Smooth muscle cell (in vitro differentiated cells): ENCODE results near the gene KCNMA1. TPM values are rescaled to one million over a fixed set of nuclear protein-coding genes. Genes with fewer than 3 reads are reported as not detected.

Experiments
- DNase-seq: peaks from one replicate; lab custom pipeline; 2025; ENCODE audit not compliant: unreplicated experiment; lab: John Stamatoyannopoulos, UW
- H2AFZ ChIP-seq: fragments of 200-600 bp; sonication (generic); 2 replicates; pipeline ENCODE4 v1.6.0; 2016; ENCODE audit warnings: antibody characterized with exemption, low read depth, mild to moderate bottlenecking
- H3F3A ChIP-seq: fragments of 200-600 bp; sonication (generic); 2 replicates; pipeline ENCODE4 v1.6.0; 2017; ENCODE audit warnings: antibody characterized with exemption, low read depth
- H3K27ac ChIP-seq: fragments of 200-600 bp; sonication (generic); 2 replicates; pipeline ENCODE4 v1.5.1; 2016; ENCODE audit warnings: low read depth, mild to moderate bottlenecking
- H3K27me3 ChIP-seq: fragments of 200-600 bp; sonication (generic); 2 replicates; pipeline ENCODE4 v1.6.1; 2016; ENCODE audit warnings: low read depth, mild to moderate bottlenecking
- H3K36me3 ChIP-seq: fragments of 200-600 bp; sonication (generic); 2 replicates; pipeline ENCODE4 v1.5.1; 2016; ENCODE audit warnings: low read depth
- H3K4me1 ChIP-seq: fragments of 200-600 bp; sonication (generic); 2 replicates; pipeline ENCODE4 v1.5.1; 2016; ENCODE audit warnings: low read depth
- H3K4me2 ChIP-seq: fragments of 200-600 bp; sonication (generic); 2 replicates; pipeline ENCODE4 v1.6.0; 2016; ENCODE audit warnings: mild to moderate bottlenecking
- H3K4me3 ChIP-seq: fragments of 200-600 bp; sonication (generic); 2 replicates; pipeline ENCODE4 v1.5.1; 2016; ENCODE audit warnings: mild to moderate bottlenecking
- H3K79me2 ChIP-seq: fragments of 200-600 bp; sonication (generic); 2 replicates; pipeline ENCODE4 v1.6.0; 2016; ENCODE audit warnings: low read depth, mild to moderate bottlenecking
- H3K9ac ChIP-seq: fragments of 200-600 bp; sonication (generic); 2 replicates; pipeline ENCODE4 v1.6.0; 2016; ENCODE audit warnings: low read depth
- H3K9me3 ChIP-seq: fragments of 200-600 bp; sonication (generic); replicated peaks from 2 replicates; pipeline ENCODE4 v1.5.1; 2016; ENCODE audit warnings: low read depth
- H4K20me1 ChIP-seq: fragments of 200-600 bp; sonication (generic); 2 replicates; pipeline ENCODE4 v1.6.0; 2016; ENCODE audit warnings: low read depth
- WGBS: methylation state at CpG from one replicate; pipeline ENCODE4 v1.1.7; 2016; ENCODE audit warnings: low lambda C conversion rate; 5-methylcytosine and 5-hydroxymethylcytosine counted together
- polyA plus RNA-seq: library from polyadenylated mRNA; unstranded; fragments of >200 nt; fragmentation: Nextera tagmentation; extraction: Ambion mirVana; gene quantifications from 2 replicates; pipeline ENCODE4 v1.2.1, GENCODE V29; 2016
- total RNA-seq: library from RNA; depleted of rRNA; stranded (reverse); fragments of >200 nt; gene quantifications from 2 replicates; pipeline ENCODE4 v1.2.3, GENCODE V29; 2014
- TF ChIP-seq, protein P1 (sequence below): fragments of 200-600 bp; sonication (generic); IDR thresholded peaks from 2 replicates; pipeline ENCODE4 v1.5.1; 2017; ENCODE audit warnings: borderline replicate concordance, mild to moderate bottlenecking, antibody characterized with exemption; ENCODE audit not compliant: insufficient read depth, poor library complexity, severe bottlenecking

Gene KCNMA1
- total and polyA plus RNA-seq, 2 experiments from 2014 or later: 9.1 to 23.4 TPM

DNA sequence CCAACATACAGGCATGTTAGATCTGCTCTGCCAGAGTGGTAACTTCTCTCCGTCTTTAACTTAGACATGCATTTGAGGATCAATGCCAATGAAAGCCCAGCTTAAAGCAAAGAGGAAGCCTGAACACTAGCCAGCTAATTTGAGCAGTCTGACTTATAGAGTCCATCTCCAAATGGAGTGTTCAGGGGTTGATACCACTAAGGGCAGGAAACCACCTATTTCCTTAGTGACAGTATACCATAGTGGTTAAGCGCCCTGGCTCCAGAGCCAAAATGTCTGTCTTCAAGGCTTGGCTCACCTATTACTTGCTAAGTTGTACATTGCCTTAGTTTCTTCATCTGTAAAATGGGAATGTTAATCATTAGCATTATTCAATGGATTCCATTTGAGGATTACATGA is 678.5 kb downstream of the KCNMA1 start:
- Histone ChIP-seq H3K27ac (no peak overlapping the region), H3K36me3 (no peaks in the 10 kb centered on the region), H3K4me1 (no peaks in the 10 kb centered on the region), H3K9me3 (no peaks in the 10 kb centered on the region), H3K27me3 (no peaks in the 10 kb centered on the region), H3K4me3 (no peak overlapping the region), H3F3A (peaks cover 6% of the 10 kb centered on the region), H3K79me2 (no peaks in the 10 kb centered on the region), H3K9ac (no peak overlapping the region), H4K20me1 (no peaks in the 10 kb centered on the region), H2AFZ (no peak overlapping the region), H3K4me2 (no peak overlapping the region)
- TF ChIP-seq, protein P1, sequence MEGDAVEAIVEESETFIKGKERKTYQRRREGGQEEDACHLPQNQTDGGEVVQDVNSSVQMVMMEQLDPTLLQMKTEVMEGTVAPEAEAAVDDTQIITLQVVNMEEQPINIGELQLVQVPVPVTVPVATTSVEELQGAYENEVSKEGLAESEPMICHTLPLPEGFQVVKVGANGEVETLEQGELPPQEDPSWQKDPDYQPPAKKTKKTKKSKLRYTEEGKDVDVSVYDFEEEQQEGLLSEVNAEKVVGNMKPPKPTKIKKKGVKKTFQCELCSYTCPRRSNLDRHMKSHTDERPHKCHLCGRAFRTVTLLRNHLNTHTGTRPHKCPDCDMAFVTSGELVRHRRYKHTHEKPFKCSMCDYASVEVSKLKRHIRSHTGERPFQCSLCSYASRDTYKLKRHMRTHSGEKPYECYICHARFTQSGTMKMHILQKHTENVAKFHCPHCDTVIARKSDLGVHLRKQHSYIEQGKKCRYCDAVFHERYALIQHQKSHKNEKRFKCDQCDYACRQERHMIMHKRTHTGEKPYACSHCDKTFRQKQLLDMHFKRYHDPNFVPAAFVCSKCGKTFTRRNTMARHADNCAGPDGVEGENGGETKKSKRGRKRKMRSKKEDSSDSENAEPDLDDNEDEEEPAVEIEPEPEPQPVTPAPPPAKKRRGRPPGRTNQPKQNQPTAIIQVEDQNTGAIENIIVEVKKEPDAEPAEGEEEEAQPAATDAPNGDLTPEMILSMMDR: no peak
- DNase-seq: no peak
- WGBS: 98% methylated on average over 2 of the region's 2 CpGs

DNA sequence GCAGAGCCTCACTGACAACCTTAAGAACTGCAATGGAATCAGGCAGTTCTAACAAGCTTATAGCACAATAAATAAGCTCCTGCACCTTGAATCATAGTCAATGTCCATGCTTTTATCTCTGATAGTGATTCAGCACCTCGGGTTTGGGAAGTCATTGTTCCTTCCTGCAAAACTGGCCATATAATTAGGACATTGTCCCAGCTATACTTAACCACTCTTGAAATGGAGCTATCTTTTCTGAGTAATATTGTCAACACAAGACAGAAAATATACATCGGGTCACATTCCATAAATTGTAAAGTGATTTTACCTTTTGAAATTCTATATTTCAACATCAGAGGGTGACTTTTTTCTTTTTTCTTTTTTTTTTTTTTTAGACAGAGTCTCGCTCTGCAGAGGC is 682.8 kb downstream of the KCNMA1 start:
- H3K36me3 ChIP-seq: no peaks in the 10 kb centered on the region
- WGBS: 93% methylated on average over 3 of the region's 3 CpGs

DNA sequence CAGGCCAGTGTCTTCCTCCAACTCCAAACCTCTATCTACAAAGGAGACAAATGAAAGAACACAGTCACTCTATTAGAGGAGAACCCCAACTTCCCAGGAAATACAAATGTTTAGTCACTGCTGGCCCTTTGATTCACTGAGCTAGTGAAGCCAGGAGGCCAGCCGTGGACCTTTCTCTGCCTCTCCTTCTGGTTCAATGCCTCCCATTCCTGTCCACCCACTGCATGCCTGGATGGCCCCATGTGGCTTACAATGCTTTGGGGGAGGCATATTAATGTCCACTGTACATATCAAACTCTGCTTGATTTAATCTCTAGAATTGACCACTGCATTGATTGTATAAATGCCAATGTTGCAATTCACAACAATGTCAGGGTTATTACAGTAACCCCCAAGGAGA is 687.3 kb downstream of the KCNMA1 start:
- Histone ChIP-seq H3K4me2 (no peak overlapping the region), H3K4me1 (no peaks in the 10 kb centered on the region), H3F3A (no peaks in the 10 kb centered on the region), H3K4me3 (no peak overlapping the region), H3K36me3 (no peaks in the 10 kb centered on the region), H3K27me3 (no peaks in the 10 kb centered on the region), H3K9ac (no peak overlapping the region), H4K20me1 (no peaks in the 10 kb centered on the region), H3K79me2 (no peaks in the 10 kb centered on the region), H3K9me3 (no peaks in the 10 kb centered on the region), H3K27ac (no peak overlapping the region), H2AFZ (no peak overlapping the region)
- TF ChIP-seq, protein P1: no peak
- 28% methylated on average over 1 of the region's 1 CpG for WGBS
- DNase-seq: no peak

More for the DNA sequence above, 682.8 kb downstream of the KCNMA1 start:
- Histone ChIP-seq H3K9me3 (no peaks in the 10 kb centered on the region), H3K9ac (no peak overlapping the region), H3F3A (no peaks in the 10 kb centered on the region), H3K27me3 (no peaks in the 10 kb centered on the region), H3K4me1 (no peaks in the 10 kb centered on the region), H4K20me1 (no peaks in the 10 kb centered on the region), H3K79me2 (no peaks in the 10 kb centered on the region), H3K27ac (no peak overlapping the region), H3K4me2 (no peak overlapping the region), H2AFZ (no peak overlapping the region), H3K4me3 (no peak overlapping the region)
- TF ChIP-seq, protein P1: no peak
- DNase-seq: no peak

DNA sequence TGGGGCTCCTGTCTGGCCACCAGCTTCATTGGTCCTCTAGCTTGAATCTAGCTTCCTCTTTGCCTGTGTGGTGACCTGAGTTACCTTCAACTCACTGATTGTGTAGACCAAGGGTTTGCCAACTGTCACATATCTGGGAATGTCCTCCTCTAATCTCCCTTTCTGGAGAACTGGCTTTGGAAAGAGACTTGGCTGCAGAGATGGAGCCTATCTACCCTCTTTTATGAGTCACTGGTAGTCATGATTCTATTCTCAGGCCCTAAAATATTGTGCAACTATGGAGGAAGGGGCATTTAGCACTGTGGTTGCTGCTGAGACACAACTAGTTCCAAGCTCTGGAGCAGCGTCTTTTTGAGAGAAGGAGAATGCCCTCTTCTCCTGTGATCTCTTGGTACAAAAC is 691.3 kb downstream of the KCNMA1 start:
- Histone ChIP-seq H3K9ac (no peak overlapping the region), H3F3A (no peaks in the 10 kb centered on the region), H3K9me3 (no peaks in the 10 kb centered on the region), H2AFZ (no peak overlapping the region), H3K36me3 (no peaks in the 10 kb centered on the region), H3K79me2 (no peaks in the 10 kb centered on the region), H3K4me3 (no peak overlapping the region), H3K4me2 (no peak overlapping the region), H4K20me1 (no peaks in the 10 kb centered on the region), H3K4me1 (no peaks in the 10 kb centered on the region), H3K27ac (no peak overlapping the region), H3K27me3 (no peaks in the 10 kb centered on the region)
- TF ChIP-seq, protein P1: no peak
- WGBS: 39% methylated on average over 1 of the region's 1 CpG
- DNase-seq: no peak
